MCF 10A (cell line): ENCODE measurements around the gene DENND5A. TPM values are rescaled to one million over a fixed set of nuclear protein-coding genes. Genes with fewer than 3 reads are reported as not detected.

Source experiments
- BruUV-seq: library from RNA; stranded (reverse); fragments of 400-500 nt; replicated peaks from 2 replicates; lab custom pipeline; 2021; lab: Mats Ljungman, UMichigan
- CTCF ChIA-PET: fragments of 300-600 bp; sonication (Branson Sonifier 250); formaldehyde crosslinking; extraction: SDS; loops from one replicate; lab custom pipeline; 2021; ENCODE audit warnings: antibody characterized with exemption, inconsistent platforms; lab: Yijun Ruan, JAX
- POLR2A ChIA-PET: fragments of 300-600, 350-650 bp; sonication (Branson Sonifier 250); formaldehyde crosslinking; extraction: SDS; loops from one replicate; lab custom pipeline; 2020; ENCODE audit warnings: antibody characterized with exemption, inconsistent platforms; lab: Yijun Ruan, JAX
- DNase-seq: peaks from one replicate; pipeline ENCODE4 v3.0.0-alpha.2; 2018; ENCODE audit not compliant: unreplicated experiment
- H3K27ac Mint-ChIP-seq: one replicate; pipeline ENCODE4 v1.8.0; 2022; ENCODE audit warnings: mild to moderate bottlenecking, low read depth, mixed read lengths; ENCODE audit not compliant: unreplicated experiment
- H3K27me3 Mint-ChIP-seq: one replicate; pipeline ENCODE4 v1.8.0; 2022; ENCODE audit warnings: mixed read lengths; ENCODE audit not compliant: insufficient read depth, unreplicated experiment
- H3K36me3 Mint-ChIP-seq: one replicate; pipeline ENCODE4 v1.8.0; 2022; ENCODE audit warnings: mild to moderate bottlenecking, moderate library complexity, mixed read lengths; ENCODE audit not compliant: insufficient read depth, unreplicated experiment
- H3K4me1 Mint-ChIP-seq: one replicate; pipeline ENCODE4 v1.8.0; 2022; ENCODE audit warnings: mixed read lengths; ENCODE audit not compliant: insufficient read depth, unreplicated experiment
- H3K4me3 Mint-ChIP-seq: one replicate; pipeline ENCODE4 v1.8.0; 2022; ENCODE audit warnings: mild to moderate bottlenecking, moderate library complexity, mixed read lengths; ENCODE audit not compliant: unreplicated experiment
- H3K9me3 Mint-ChIP-seq: one replicate; pipeline ENCODE4 v1.8.0; 2022; ENCODE audit warnings: mixed read lengths; ENCODE audit not compliant: unreplicated experiment
- CTCF ChIP-seq: fragments of 200-600 bp; IDR thresholded peaks from one replicate; pipeline ENCODE4 v1.8.0; 2022; ENCODE audit warnings: antibody characterized with exemption, mild to moderate bottlenecking; ENCODE audit not compliant: unreplicated experiment
- intact Hi-C: fragments of 100-400 bp; cut with micrococcal nuclease; formaldehyde crosslinking; loops from 2 replicates; pipeline ENCODE4 v1.14.1; 2022
- total RNA-seq: library from RNA; stranded (reverse); gene quantifications from 2 replicates; pipeline ENCODE4 v1.2.3, GENCODE V29; 2022

DENND5A gene
- total RNA-seq, 1 experiment from 2014 or later, result 55.4 TPM

GRCh38 chr11:9178716-9179115, 86.4 kb downstream of the DENND5A start:
- CTCF ChIA-PET, result interaction anchor here (0.6 kb wide), 1 partner anchor 19 kb away, joined by 3 read pairs; no protein-coding TSS in a partner anchor
- H3K4me1 Mint-ChIP-seq, result peaks cover 6% of the 10 kb centered on the region
- intact Hi-C loops, result no loop called here

DNA sequence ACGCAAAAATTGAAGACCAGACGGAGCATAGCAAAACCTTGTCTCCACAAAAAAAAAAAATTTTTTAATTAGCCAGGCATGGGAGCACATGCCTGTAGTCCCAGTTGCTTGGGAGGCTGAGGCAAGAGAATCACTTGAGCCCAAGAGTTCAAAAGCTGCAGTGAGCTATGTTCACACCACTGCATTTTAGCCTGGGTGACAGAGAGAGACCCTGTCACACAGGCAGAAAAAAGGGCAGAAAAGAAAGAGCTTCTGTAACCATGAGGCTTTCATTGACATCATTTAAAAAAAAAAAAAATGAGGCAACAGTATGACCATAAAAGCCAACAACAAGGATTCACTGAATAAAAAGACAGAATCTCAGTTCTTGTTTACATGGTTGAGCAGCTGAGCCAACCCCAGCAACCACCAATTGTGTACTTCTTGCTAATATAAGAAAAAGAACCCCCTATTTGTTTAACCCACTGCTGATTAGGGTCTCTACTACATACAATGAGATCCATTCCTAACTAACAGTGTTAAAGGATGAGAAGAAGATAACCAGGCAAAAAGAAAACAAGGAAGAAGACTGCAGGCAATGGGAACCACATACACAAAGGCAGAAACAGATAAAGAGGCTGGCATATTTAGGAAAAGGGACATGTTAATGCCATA, 87.6 kb downstream of the DENND5A start:
- Mint-ChIP-seq H3K4me1 (peaks cover 6% of the 10 kb centered on the region), H3K9me3 (no peaks in the 10 kb centered on the region), H3K4me3 (no peak overlapping the region), H3K27me3 (no peaks in the 10 kb centered on the region), H3K36me3 (peaks cover 51% of the 10 kb centered on the region), H3K27ac (no peak overlapping the region)
- DNase-seq, result no peak
- POLR2A ChIA-PET, result interaction anchor here (0.6 kb wide), 1 partner anchor 127 kb away, joined by 3 read pairs; no protein-coding TSS in a partner anchor
- TF ChIP-seq CTCF, result no peak
- CTCF ChIA-PET, result interaction anchor here (0.6 kb wide), 1 partner anchor 11 kb away, joined by 4 read pairs; no protein-coding TSS in a partner anchor
- no TSS peak for BruUV-seq
- intact Hi-C loops, result no loop called here

More at GRCh38 chr11:9178716-9179115, 86.4 kb downstream of the DENND5A start:
- H3K9me3 Mint-ChIP-seq, result no peaks in the 10 kb centered on the region
- POLR2A ChIA-PET, result no interaction called here
- no peak for DNase-seq
- no peak for TF ChIP-seq CTCF
- H3K36me3 Mint-ChIP-seq, result peaks cover 42% of the 10 kb centered on the region
- H3K4me3 Mint-ChIP-seq, result no peak overlapping the region
- no TSS peak for BruUV-seq
- no peaks in the 10 kb centered on the region for H3K27me3 Mint-ChIP-seq
- no peak overlapping the region for H3K27ac Mint-ChIP-seq

GRCh38 chr11:9176550-9176949, 88.6 kb downstream of the DENND5A start:
- Mint-ChIP-seq H3K36me3 (peaks cover 50% of the 10 kb centered on the region), H3K27ac (no peak overlapping the region), H3K27me3 (no peaks in the 10 kb centered on the region), H3K4me3 (no peak overlapping the region), H3K9me3 (no peaks in the 10 kb centered on the region), H3K4me1 (peaks cover 6% of the 10 kb centered on the region)
- intact Hi-C loops, result no loop called here
- POLR2A ChIA-PET, result interaction anchor here (0.7 kb wide), 1 partner anchor 356 kb away, joined by 3 read pairs; no protein-coding TSS in a partner anchor
- no peak for TF ChIP-seq CTCF
- CTCF ChIA-PET, result interaction anchor here (0.5 to 0.6 kb wide), 2 partner anchors 74 to 88 kb away, joined by 3 to 4 read pairs; no protein-coding TSS in a partner anchor
- no TSS peak for BruUV-seq
- no peak for DNase-seq

- Mint-ChIP-seq H3K36me3 (peaks cover 48% of the 10 kb centered on the region), H3K9me3 (no peaks in the 10 kb centered on the region), H3K4me3 (no peak overlapping the region), H3K27me3 (no peaks in the 10 kb centered on the region), H3K27ac (no peak overlapping the region), H3K4me1 (peaks cover 5% of the 10 kb centered on the region)
- TF ChIP-seq CTCF, result no peak
- POLR2A ChIA-PET, result interaction anchor here (0.7 kb wide), 1 partner anchor 357 kb away, joined by 3 read pairs; no protein-coding TSS in a partner anchor
- no peak for DNase-seq
- CTCF ChIA-PET, result interaction anchor here (0.5 to 0.6 kb wide), 2 partner anchors 75 to 88 kb away, joined by 3 to 4 read pairs; no protein-coding TSS in a partner anchor
- intact Hi-C loops, result no loop called here
- no TSS peak for BruUV-seq
These were observed 89.0 kb downstream of the DENND5A start for GRCh38 chr11:9176136-9176535.
